Activated CD8-positive, alpha-beta memory T cell treated with anti-CD3 and anti-CD28 coated beads, Interleukin-2, amount 10 ng/mL, durations not matched to agents 7 days and 5 days (primary cell): ENCODE data around the gene GOLPH3L. TPM values are rescaled to one million over a fixed set of nuclear protein-coding genes. Genes with fewer than 3 reads are reported as not detected.
A peak's percentile ranks its signal among the peaks of the same experiment; 100 is the strongest.
"Not testable (repeated sequence)": the region's sequence is repeated elsewhere in the genome, so short reads cannot be mapped to it uniquely, and the experiment has no call there.

ENCODE experiments used
- ATAC-seq: fragments of 150-1000 bp; cut with Tn5 transposase; one replicate; pipeline ENCODE4 v1.10.0; 2021; ENCODE audit warnings: moderate library complexity
- CTCF ChIA-PET: fragments of 350-600 bp; sonication (Branson Sonifier 250); formaldehyde crosslinking; loops from one replicate; lab custom pipeline; 2021; ENCODE audit warnings: antibody characterized with exemption; lab: Charles Lee
- DNase-seq: peaks from one replicate; pipeline ENCODE4 v3.0.0-alpha.2; 2020
- H3K27ac Mint-ChIP-seq: one replicate; pipeline ENCODE4 v1.8.0; 2021; ENCODE audit warnings: mild to moderate bottlenecking, mixed read lengths
- H3K27me3 Mint-ChIP-seq: one replicate; pipeline ENCODE4 v1.8.0; 2021; ENCODE audit warnings: mixed read lengths
- H3K36me3 Mint-ChIP-seq: one replicate; pipeline ENCODE4 v1.8.0; 2021; ENCODE audit warnings: mild to moderate bottlenecking, mixed read lengths
- H3K4me1 Mint-ChIP-seq: one replicate; pipeline ENCODE4 v1.8.0; 2021; ENCODE audit warnings: mixed read lengths
- H3K4me3 Mint-ChIP-seq: one replicate; pipeline ENCODE4 v1.8.0; 2021; ENCODE audit warnings: mild to moderate bottlenecking, moderate library complexity, mixed read lengths
- H3K9me3 Mint-ChIP-seq: one replicate; pipeline ENCODE4 v1.8.0; 2022; ENCODE audit warnings: low read depth, mixed read lengths
- total RNA-seq, 2 experiments: library from RNA; stranded (reverse); gene quantifications; one replicate each; pipeline ENCODE4 v1.2.3, GENCODE V29; 2021

The GOLPH3L gene
- total RNA-seq: 10 to 100 TPM; 20.7 to 22.6 TPM

GRCh38 chr1:150696995-150697927, at the start of gene GOLPH3L:
GOLPH3L (minus strand) TSS chr1:150697154; CDS start chr1:150694838, 2,316 bp downstream.
- Mint-ChIP-seq H3K36me3 (peaks cover 12% of the 10 kb centered on the region), H3K4me3 (peak within 1 kb of the TSS; percentile 97), H3K27ac (peak within 1 kb of the TSS; percentile 85), H3K4me1 (peaks cover 23% of the 10 kb centered on the region), H3K27me3 (peaks cover 5% of the 10 kb centered on the region), H3K9me3 (no peaks in the 10 kb centered on the region)
- DNase-seq (peak; percentile 97), ATAC-seq (peak; percentile 100)
- CTCF ChIA-PET: interaction anchor here (0.8 to 1.5 kb wide), 9 partner anchors 13 to 374 kb away, joined by 3 to 7 read pairs (median 3); partner anchors contain the start of genes ENSA and MINDY1

GRCh38 chr1:150730130-150730721, 33.3 kb upstream of the GOLPH3L start:
- H3K27ac Mint-ChIP-seq: no peak overlapping the region
- ATAC-seq: no peak
- CTCF ChIA-PET: no interaction called here
- no peak for DNase-seq
- no peak overlapping the region for H3K4me3 Mint-ChIP-seq
- H3K4me1 Mint-ChIP-seq: no peaks in the 10 kb centered on the region
- peaks cover 15% of the 10 kb centered on the region for H3K36me3 Mint-ChIP-seq
- H3K27me3 Mint-ChIP-seq: no peaks in the 10 kb centered on the region
- no peaks in the 10 kb centered on the region for H3K9me3 Mint-ChIP-seq

- no peak for ATAC-seq
- Mint-ChIP-seq H3K9me3 (no peaks in the 10 kb centered on the region), H3K27ac (no peak overlapping the region), H3K4me3 (no peak overlapping the region), H3K36me3 (peaks cover 2% of the 10 kb centered on the region), H3K27me3 (no peaks in the 10 kb centered on the region), H3K4me1 (no peaks in the 10 kb centered on the region)
- DNase-seq: no peak
- CTCF ChIA-PET: interaction anchor here (1.0 kb wide), 1 partner anchor 35 kb away, joined by 4 read pairs; no protein-coding TSS in a partner anchor
Observed at GRCh38 chr1:150724336-150724735, 27.4 kb upstream of the GOLPH3L start.

- CTCF ChIA-PET: no interaction called here
- Mint-ChIP-seq H3K36me3 (peaks cover 2% of the 10 kb centered on the region), H3K27ac (no peak within 1 kb of the TSS), H3K4me3 (no peak within 1 kb of the TSS), H3K4me1 (peaks cover 2% of the 10 kb centered on the region), H3K9me3 (no peaks in the 10 kb centered on the region), H3K27me3 (no peaks in the 10 kb centered on the region)
- ATAC-seq (no peak), DNase-seq (no peak)
Observed at GRCh38 chr1:150720703-150721102, 23.7 kb upstream of the GOLPH3L start, which contains the start of gene HORMAD1. HORMAD1 (minus strand) TSS chr1:150720895; CDS start chr1:150719505, 1,390 bp downstream.

- CTCF ChIA-PET: interaction anchor here (1.3 to 1.6 kb wide), 2 partner anchors 23 to 71 kb away, joined by 3 read pairs; partner anchors contain the start of gene GOLPH3L
- H3K27ac Mint-ChIP-seq: no peak overlapping the region
- H3K9me3 Mint-ChIP-seq: no peaks in the 10 kb centered on the region
- no peak for DNase-seq
- ATAC-seq: no peak
- no peaks in the 10 kb centered on the region for H3K27me3 Mint-ChIP-seq
- peaks cover 2% of the 10 kb centered on the region for H3K36me3 Mint-ChIP-seq
- H3K4me3 Mint-ChIP-seq: no peak overlapping the region
- H3K4me1 Mint-ChIP-seq: peaks cover 2% of the 10 kb centered on the region
Observed at GRCh38 chr1:150720098-150720497, 23.1 kb upstream of the GOLPH3L start.

- no peak overlapping the region for H3K4me3 Mint-ChIP-seq
- no peak for ATAC-seq
- H3K4me1 Mint-ChIP-seq: peaks cover 2% of the 10 kb centered on the region
- H3K9me3 Mint-ChIP-seq: no peaks in the 10 kb centered on the region
- peaks cover 2% of the 10 kb centered on the region for H3K36me3 Mint-ChIP-seq
- H3K27me3 Mint-ChIP-seq: no peaks in the 10 kb centered on the region
- DNase-seq: no peak
- H3K27ac Mint-ChIP-seq: no peak overlapping the region
- CTCF ChIA-PET: interaction anchor here (0.6 to 1.6 kb wide), 3 partner anchors 21 to 186 kb away, joined by 3 read pairs; partner anchors contain the start of gene GOLPH3L
Observed at GRCh38 chr1:150718225-150718891, 21.4 kb upstream of the GOLPH3L start.

- H3K27ac Mint-ChIP-seq, H3K27me3 Mint-ChIP-seq, H3K36me3 Mint-ChIP-seq, H3K9me3 Mint-ChIP-seq, ATAC-seq, DNase-seq, H3K4me1 Mint-ChIP-seq, H3K4me3 Mint-ChIP-seq: not testable (repeated sequence)
- CTCF ChIA-PET: interaction anchor here (1.4 kb wide), 1 partner anchor 148 kb away, joined by 5 read pairs; no protein-coding TSS in a partner anchor
Observed at GRCh38 chr1:150709031-150709430, 12.1 kb upstream of the GOLPH3L start.

DNA sequence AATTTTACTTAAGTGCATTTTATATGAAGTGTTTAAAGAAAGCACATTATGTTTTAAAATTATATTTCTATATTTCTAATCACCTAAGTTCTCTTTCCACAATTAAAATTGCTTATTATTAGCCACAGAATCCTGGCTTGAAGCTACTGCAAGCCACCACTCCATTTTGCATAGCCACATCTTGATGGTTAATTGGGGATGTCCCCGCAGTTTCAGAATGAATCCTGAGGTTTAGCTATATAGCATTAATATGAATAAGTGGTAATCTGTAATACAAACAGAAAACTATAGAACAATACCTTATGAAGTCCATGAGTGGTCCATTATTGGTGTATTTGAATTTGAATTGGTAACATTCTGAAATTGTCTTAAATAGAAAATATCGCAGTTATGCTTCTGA, 11.6 kb upstream of the GOLPH3L start:
- H3K27ac Mint-ChIP-seq: no peak overlapping the region
- CTCF ChIA-PET: interaction anchor here (1.4 kb wide), 2 partner anchors 28 to 148 kb away, joined by 3 to 5 read pairs; no protein-coding TSS in a partner anchor
- peaks cover 7% of the 10 kb centered on the region for H3K27me3 Mint-ChIP-seq
- H3K4me1 Mint-ChIP-seq: peaks cover 6% of the 10 kb centered on the region
- peak; percentile 58 for ATAC-seq
- no peaks in the 10 kb centered on the region for H3K9me3 Mint-ChIP-seq
- H3K4me3 Mint-ChIP-seq: no peak overlapping the region
- no peaks in the 10 kb centered on the region for H3K36me3 Mint-ChIP-seq
- DNase-seq: peak; percentile 54

DNA sequence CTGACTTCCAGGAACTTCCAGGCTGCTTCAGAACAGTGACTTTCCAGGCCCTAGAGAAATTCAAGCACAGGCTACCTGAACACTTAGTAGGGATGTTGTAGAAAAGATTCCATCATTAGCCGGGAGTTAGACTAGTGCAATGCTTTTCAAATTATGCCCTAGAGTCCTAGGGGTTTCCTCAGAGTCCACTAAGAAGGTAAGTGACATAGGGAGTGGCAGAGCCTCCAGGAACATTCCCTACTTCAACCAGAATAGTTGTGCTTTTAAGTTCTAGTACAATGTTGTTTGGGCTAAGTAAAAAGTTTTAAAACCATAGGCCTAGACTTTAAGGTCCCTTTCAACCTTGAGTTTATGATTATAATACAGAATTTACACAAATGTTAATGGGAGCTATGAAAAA, 9.1 kb upstream of the GOLPH3L start:
- no peaks in the 10 kb centered on the region for H3K9me3 Mint-ChIP-seq
- peaks cover 6% of the 10 kb centered on the region for H3K4me1 Mint-ChIP-seq
- no peak overlapping the region for H3K4me3 Mint-ChIP-seq
- CTCF ChIA-PET: no interaction called here
- peaks cover 10% of the 10 kb centered on the region for H3K27me3 Mint-ChIP-seq
- H3K36me3 Mint-ChIP-seq: no peaks in the 10 kb centered on the region
- DNase-seq (no peak), ATAC-seq (no peak)
- no peak overlapping the region for H3K27ac Mint-ChIP-seq

DNA sequence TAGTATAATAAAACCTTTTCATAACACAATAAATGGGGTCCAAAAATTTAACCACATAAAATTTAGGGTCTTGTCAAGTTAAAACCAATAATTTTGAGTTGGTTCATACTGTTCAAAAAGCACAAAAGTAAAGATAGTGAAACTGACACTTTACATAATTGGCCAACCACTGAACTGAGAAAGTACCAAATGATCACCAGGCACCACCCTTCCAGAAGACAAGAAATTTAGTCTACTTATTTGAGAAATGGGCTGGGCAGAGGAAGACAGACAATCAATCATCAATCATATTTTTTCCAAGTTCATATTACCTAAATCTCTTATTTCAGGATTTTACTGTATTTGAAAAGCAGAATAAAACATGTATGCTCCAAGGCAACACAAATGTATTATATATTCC, 6.5 kb upstream of the GOLPH3L start:
- Mint-ChIP-seq H3K4me3 (no peak overlapping the region), H3K9me3 (no peaks in the 10 kb centered on the region), H3K36me3 (no peaks in the 10 kb centered on the region), H3K27ac (no peak overlapping the region), H3K27me3 (peaks cover 8% of the 10 kb centered on the region), H3K4me1 (peaks cover 4% of the 10 kb centered on the region)
- DNase-seq: no peak
- no peak for ATAC-seq
- CTCF ChIA-PET: no interaction called here

DNA sequence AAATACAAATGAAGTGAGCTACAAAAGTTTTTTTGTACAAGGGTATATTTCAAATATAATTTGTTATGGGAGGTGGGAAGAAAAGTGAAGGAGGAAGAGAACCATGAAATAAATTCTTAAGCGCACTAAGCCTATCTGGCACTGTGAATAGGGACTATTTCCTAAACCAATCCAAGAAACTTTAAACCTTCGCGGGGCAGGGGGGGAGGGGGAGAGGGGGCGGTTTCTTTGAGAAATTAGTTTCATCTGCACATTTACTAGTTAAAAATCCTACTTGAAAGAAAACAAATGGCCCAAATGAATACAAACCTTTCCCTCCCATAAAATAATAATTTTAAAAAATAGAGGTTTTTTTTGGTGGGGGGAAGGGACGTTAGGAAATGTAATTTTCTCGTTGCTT, 364 bp downstream of the GOLPH3L start:
- DNase-seq (no peak), ATAC-seq (no peak)
- Mint-ChIP-seq H3K36me3 (peaks cover 14% of the 10 kb centered on the region), H3K4me3 (peak overlapping the region; percentile 97), H3K27ac (peak overlapping the region; percentile 85), H3K27me3 (peaks cover 5% of the 10 kb centered on the region), H3K9me3 (no peaks in the 10 kb centered on the region), H3K4me1 (peaks cover 23% of the 10 kb centered on the region)
- CTCF ChIA-PET: interaction anchor here (0.8 to 1.5 kb wide), 8 partner anchors 13 to 375 kb away, joined by 3 to 7 read pairs (median 3); partner anchors contain the start of genes ENSA and MINDY1

GRCh38 chr1:150696162-150696561, 792 bp downstream of the GOLPH3L start:
- DNase-seq (no peak), ATAC-seq (no peak)
- Mint-ChIP-seq H3K4me3 (peak overlapping the region; percentile 97), H3K27me3 (peaks cover 3% of the 10 kb centered on the region), H3K4me1 (peaks cover 23% of the 10 kb centered on the region), H3K9me3 (no peaks in the 10 kb centered on the region), H3K36me3 (peaks cover 17% of the 10 kb centered on the region), H3K27ac (peak overlapping the region; percentile 63)
- CTCF ChIA-PET: interaction anchor here (1.3 to 1.5 kb wide), 2 partner anchors 66 to 311 kb away, joined by 3 read pairs; partner anchors contain the start of genes ENSA and MINDY1

DNA sequence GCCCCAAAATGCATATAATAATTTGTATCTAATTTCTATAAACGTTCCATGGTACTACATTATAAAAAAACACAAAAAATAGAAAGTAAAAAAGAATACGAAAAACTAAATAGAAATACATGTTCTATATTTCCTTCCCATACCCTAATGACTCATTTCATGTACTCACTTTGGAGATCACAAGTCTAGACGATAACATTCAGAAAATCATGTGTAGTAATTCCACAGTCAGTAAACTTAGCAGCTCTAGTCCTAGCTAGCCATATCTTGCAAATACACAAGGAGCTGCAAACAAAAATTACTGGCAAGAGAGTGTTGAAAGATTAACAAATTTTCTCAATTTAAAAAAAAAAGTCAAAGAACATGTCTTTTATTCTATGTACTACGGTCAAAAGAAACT, 1.4 kb downstream of the GOLPH3L start:
- Mint-ChIP-seq H3K36me3 (peaks cover 19% of the 10 kb centered on the region), H3K27ac (no peak overlapping the region), H3K4me1 (peaks cover 23% of the 10 kb centered on the region), H3K27me3 (no peaks in the 10 kb centered on the region), H3K9me3 (no peaks in the 10 kb centered on the region), H3K4me3 (no peak overlapping the region)
- CTCF ChIA-PET: no interaction called here
- ATAC-seq (no peak), DNase-seq (no peak)
